Panc1 (cell line): ENCODE measurements around the gene DSCAML1. TPM values are rescaled to one million over a fixed set of nuclear protein-coding genes. Genes with fewer than 3 reads are reported as not detected.

Experiments used
- ATAC-seq: fragments of 200-7000 bp; cut with Tn5 transposase; 2 replicates; pipeline ENCODE4 v1.9.1; 2020; ENCODE audit warnings: mild to moderate bottlenecking, moderate library complexity
- BruUV-seq: library from RNA; stranded (reverse); fragments of 400-500 nt; replicated peaks from 2 replicates; lab custom pipeline; 2021; lab: Mats Ljungman, UMichigan
- CTCF ChIA-PET: fragments of 300-600 bp; sonication (Branson Sonifier 250); formaldehyde crosslinking; loops from one replicate; lab custom pipeline; 2022; ENCODE audit warnings: antibody characterized with exemption; lab: Charles Lee
- POLR2A ChIA-PET: fragments of 300-600 bp; sonication (Branson Sonifier 250); formaldehyde crosslinking; loops from one replicate; lab custom pipeline; 2022; ENCODE audit warnings: antibody characterized with exemption; lab: Charles Lee
- DNase-seq: peaks from one replicate; pipeline ENCODE4 v3.0.0-alpha.2; 2010; ENCODE audit warnings: low read depth, low spot score
- H3K27ac ChIP-seq: 2 replicates; pipeline ENCODE4 v1.5.1; 2011; ENCODE audit warnings: mild to moderate bottlenecking, low read length, inconsistent platforms
- H3K27me3 ChIP-seq: fragments of 200-500 bp; sonication (Bioruptor generic); 2 replicates; pipeline ENCODE4 v1.6.0; 2014; ENCODE audit warnings: low read length, inconsistent platforms; ENCODE audit not compliant: control insufficient read depth, insufficient read depth
- H3K36me3 ChIP-seq: fragments of 200-500 bp; sonication (Bioruptor generic); 2 replicates; pipeline ENCODE4 v1.5.1; 2014; ENCODE audit warnings: inconsistent platforms, mild to moderate bottlenecking, low read length, moderate library complexity; ENCODE audit not compliant: control insufficient read depth, insufficient read depth
- H3K4me1 ChIP-seq: 2 replicates; pipeline ENCODE4 v1.5.1; 2011; ENCODE audit warnings: inconsistent platforms, mild to moderate bottlenecking, low read length, moderate library complexity; ENCODE audit not compliant: control insufficient read depth, insufficient read depth
- H3K4me3 ChIP-seq, 2 experiments: 2 replicates each; pipeline ENCODE4 v1.5.1; 2011 to 2012; ENCODE audit warnings: low read depth in 2 of 2, low read length in 2 of 2, mild to moderate bottlenecking in 2 of 2, inconsistent platforms in 1 of 2, moderate library complexity in 1 of 2
- H3K9me3 ChIP-seq: fragments of 200-500 bp; sonication (Bioruptor generic); 2 replicates; pipeline ENCODE4 v1.5.1; 2014; ENCODE audit warnings: low read depth, mild to moderate bottlenecking, inconsistent platforms, low read length, moderate library complexity; ENCODE audit not compliant: control insufficient read depth, insufficient read depth
- POLR2AphosphoS5 ChIP-seq: IDR thresholded peaks from 2 replicates; pipeline ENCODE4 v1.6.1; 2012; ENCODE audit warnings: mild to moderate bottlenecking, low read depth, low read length, moderate library complexity
- SIN3A ChIP-seq: IDR thresholded peaks from 2 replicates; pipeline ENCODE4 v1.6.1; 2012; ENCODE audit warnings: low read depth, mild to moderate bottlenecking, low read length, moderate library complexity, borderline replicate concordance; ENCODE audit not compliant: insufficient read depth
- TCF7L2 ChIP-seq: IDR thresholded peaks from 2 replicates; pipeline ENCODE4 v1.6.1; 2011; ENCODE audit warnings: mild to moderate bottlenecking, low read depth, low read length, inconsistent platforms
- in situ Hi-C: cut with HindIII; loops from 2 replicates; pipeline ENCODE4 v1.10.0; 2016; ENCODE audit warnings: low sequenced_read_pairs, low pct_unique_long_range_greater_than_20kb
- intact Hi-C: fragments of 100-400 bp; cut with micrococcal nuclease; formaldehyde crosslinking; loops from one replicate; pipeline ENCODE4 v1.10.0; 2022; ENCODE audit not compliant: unreplicated experiment
- total RNA-seq: library from RNA; stranded (reverse); gene quantifications from one replicate; pipeline ENCODE4 v1.2.1, GENCODE V29; 2021; ENCODE audit not compliant: unreplicated experiment
- TF ChIP-seq, protein P1 (sequence below): fragments of 450-650 bp; IDR thresholded peaks from 2 replicates; pipeline ENCODE4 v1.5.1; 2017; ENCODE audit warnings: mild to moderate bottlenecking
- TF ChIP-seq, protein P2 (sequence below), 2 experiments: IDR thresholded peaks; 2 replicates each; pipeline ENCODE4 v1.6.1; 2011 to 2012; ENCODE audit warnings: low read depth in 2 of 2, control low read depth in 1 of 2, low read length in 1 of 2, mild to moderate bottlenecking in 1 of 2, moderate library complexity in 1 of 2; ENCODE audit not compliant: insufficient read depth in 1 of 2

The DSCAML1 gene
- total RNA-seq, 1 experiment from 2014 or later, result 1.6 TPM

GRCh38 chr11:117520201-117520600 is 276.8 kb downstream of the DSCAML1 start:
- no peak for TF ChIP-seq TCF7L2
- no peak for TF ChIP-seq POLR2AphosphoS5
- TF ChIP-seq, protein P1, sequence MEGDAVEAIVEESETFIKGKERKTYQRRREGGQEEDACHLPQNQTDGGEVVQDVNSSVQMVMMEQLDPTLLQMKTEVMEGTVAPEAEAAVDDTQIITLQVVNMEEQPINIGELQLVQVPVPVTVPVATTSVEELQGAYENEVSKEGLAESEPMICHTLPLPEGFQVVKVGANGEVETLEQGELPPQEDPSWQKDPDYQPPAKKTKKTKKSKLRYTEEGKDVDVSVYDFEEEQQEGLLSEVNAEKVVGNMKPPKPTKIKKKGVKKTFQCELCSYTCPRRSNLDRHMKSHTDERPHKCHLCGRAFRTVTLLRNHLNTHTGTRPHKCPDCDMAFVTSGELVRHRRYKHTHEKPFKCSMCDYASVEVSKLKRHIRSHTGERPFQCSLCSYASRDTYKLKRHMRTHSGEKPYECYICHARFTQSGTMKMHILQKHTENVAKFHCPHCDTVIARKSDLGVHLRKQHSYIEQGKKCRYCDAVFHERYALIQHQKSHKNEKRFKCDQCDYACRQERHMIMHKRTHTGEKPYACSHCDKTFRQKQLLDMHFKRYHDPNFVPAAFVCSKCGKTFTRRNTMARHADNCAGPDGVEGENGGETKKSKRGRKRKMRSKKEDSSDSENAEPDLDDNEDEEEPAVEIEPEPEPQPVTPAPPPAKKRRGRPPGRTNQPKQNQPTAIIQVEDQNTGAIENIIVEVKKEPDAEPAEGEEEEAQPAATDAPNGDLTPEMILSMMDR, result no peak
- no peak for TF ChIP-seq SIN3A
- TF ChIP-seq, protein P2, sequence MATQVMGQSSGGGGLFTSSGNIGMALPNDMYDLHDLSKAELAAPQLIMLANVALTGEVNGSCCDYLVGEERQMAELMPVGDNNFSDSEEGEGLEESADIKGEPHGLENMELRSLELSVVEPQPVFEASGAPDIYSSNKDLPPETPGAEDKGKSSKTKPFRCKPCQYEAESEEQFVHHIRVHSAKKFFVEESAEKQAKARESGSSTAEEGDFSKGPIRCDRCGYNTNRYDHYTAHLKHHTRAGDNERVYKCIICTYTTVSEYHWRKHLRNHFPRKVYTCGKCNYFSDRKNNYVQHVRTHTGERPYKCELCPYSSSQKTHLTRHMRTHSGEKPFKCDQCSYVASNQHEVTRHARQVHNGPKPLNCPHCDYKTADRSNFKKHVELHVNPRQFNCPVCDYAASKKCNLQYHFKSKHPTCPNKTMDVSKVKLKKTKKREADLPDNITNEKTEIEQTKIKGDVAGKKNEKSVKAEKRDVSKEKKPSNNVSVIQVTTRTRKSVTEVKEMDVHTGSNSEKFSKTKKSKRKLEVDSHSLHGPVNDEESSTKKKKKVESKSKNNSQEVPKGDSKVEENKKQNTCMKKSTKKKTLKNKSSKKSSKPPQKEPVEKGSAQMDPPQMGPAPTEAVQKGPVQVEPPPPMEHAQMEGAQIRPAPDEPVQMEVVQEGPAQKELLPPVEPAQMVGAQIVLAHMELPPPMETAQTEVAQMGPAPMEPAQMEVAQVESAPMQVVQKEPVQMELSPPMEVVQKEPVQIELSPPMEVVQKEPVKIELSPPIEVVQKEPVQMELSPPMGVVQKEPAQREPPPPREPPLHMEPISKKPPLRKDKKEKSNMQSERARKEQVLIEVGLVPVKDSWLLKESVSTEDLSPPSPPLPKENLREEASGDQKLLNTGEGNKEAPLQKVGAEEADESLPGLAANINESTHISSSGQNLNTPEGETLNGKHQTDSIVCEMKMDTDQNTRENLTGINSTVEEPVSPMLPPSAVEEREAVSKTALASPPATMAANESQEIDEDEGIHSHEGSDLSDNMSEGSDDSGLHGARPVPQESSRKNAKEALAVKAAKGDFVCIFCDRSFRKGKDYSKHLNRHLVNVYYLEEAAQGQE (IDR thresholded peaks at IDR 0.05; ENCODE audit: insufficient read depth in 1 of 2, low read depth in 2 of 2, low read length in 1 of 2), result no peak
- in situ Hi-C loops (no loop called here), intact Hi-C loops (no loop called here)
- Histone ChIP-seq H3K9me3 (no peaks in the 10 kb centered on the region), H3K36me3 (no peaks in the 10 kb centered on the region), H3K4me1 (no peaks in the 10 kb centered on the region), H3K27me3 (no peaks in the 10 kb centered on the region), H3K4me3 (no peak overlapping the region), H3K27ac (no peak overlapping the region)
- ChIA-PET CTCF (no interaction called here), POLR2A (no interaction called here)
- DNase-seq (no peak), ATAC-seq (no peak)
- BruUV-seq, result no TSS peak

- ChIA-PET CTCF (interaction anchor here (0.6 kb wide), 2 partner anchors 78 to 291 kb away, joined by 3 to 4 read pairs; no protein-coding TSS in a partner anchor), POLR2A (no interaction called here)
- TF ChIP-seq TCF7L2, result no peak
- TF ChIP-seq POLR2AphosphoS5, result no peak
- TF ChIP-seq, protein P2 (IDR thresholded peaks at IDR 0.05; ENCODE audit: insufficient read depth in 1 of 2, low read depth in 2 of 2, low read length in 1 of 2), result no peak
- no peak for TF ChIP-seq SIN3A
- TF ChIP-seq, protein P1, result no peak
- DNase-seq (no peak), ATAC-seq (no peak)
- Histone ChIP-seq H3K27ac (no peak overlapping the region), H3K4me1 (no peaks in the 10 kb centered on the region), H3K9me3 (no peaks in the 10 kb centered on the region), H3K36me3 (no peaks in the 10 kb centered on the region), H3K4me3 (no peak overlapping the region), H3K27me3 (no peaks in the 10 kb centered on the region)
- BruUV-seq, result no TSS peak
- intact Hi-C loops (no loop called here), in situ Hi-C loops (no loop called here)
These were observed 277.4 kb downstream of the DSCAML1 start for GRCh38 chr11:117519590-117519989.
